Sigmoid colon (tissue), 3 donors: ENCODE measurements around the gene OR2V1.
"Not testable (repeated sequence)": the region's sequence is repeated elsewhere in the genome, so short reads cannot be mapped to it uniquely, and the experiment has no call there.

Experiments
- POLR2A ChIP-seq, 2 donors: fragments of 450-650 bp; IDR thresholded peaks; one replicate each; pipeline ENCODE4 v1.6.1; 2016; ENCODE audit warnings: antibody characterized with exemption in 2 of 2, mild to moderate bottlenecking in 2 of 2, moderate library complexity in 2 of 2
- TF ChIP-seq, protein P1 (sequence below), 4 experiments: fragments of 450-650 bp in 3 of 4; fragments of 200-600 bp in 1 of 4; IDR thresholded peaks; one replicate each; pipeline ENCODE4 v1.5.1; 2016 to 2019; ENCODE audit warnings: antibody characterized with exemption in 4 of 4, mild to moderate bottlenecking in 3 of 4, moderate library complexity in 2 of 4

- TF ChIP-seq, protein P1, sequence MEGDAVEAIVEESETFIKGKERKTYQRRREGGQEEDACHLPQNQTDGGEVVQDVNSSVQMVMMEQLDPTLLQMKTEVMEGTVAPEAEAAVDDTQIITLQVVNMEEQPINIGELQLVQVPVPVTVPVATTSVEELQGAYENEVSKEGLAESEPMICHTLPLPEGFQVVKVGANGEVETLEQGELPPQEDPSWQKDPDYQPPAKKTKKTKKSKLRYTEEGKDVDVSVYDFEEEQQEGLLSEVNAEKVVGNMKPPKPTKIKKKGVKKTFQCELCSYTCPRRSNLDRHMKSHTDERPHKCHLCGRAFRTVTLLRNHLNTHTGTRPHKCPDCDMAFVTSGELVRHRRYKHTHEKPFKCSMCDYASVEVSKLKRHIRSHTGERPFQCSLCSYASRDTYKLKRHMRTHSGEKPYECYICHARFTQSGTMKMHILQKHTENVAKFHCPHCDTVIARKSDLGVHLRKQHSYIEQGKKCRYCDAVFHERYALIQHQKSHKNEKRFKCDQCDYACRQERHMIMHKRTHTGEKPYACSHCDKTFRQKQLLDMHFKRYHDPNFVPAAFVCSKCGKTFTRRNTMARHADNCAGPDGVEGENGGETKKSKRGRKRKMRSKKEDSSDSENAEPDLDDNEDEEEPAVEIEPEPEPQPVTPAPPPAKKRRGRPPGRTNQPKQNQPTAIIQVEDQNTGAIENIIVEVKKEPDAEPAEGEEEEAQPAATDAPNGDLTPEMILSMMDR (IDR thresholded peaks at IDR 0.05) = not testable (repeated sequence)
- not testable (repeated sequence) for TF ChIP-seq POLR2A (IDR thresholded peaks at IDR 0.05)
Observed at GRCh38 chr5:181130081-181130480, 888 bp downstream of the OR2V1 start.
